LoVo (cell line): ENCODE data around the gene TNFRSF14.

ENCODE experiments used
- DNase-seq: peaks from one replicate; pipeline ENCODE4 v3.0.0-alpha.2; 2016; ENCODE audit warnings: low spot score

Gene TNFRSF14

DNA sequence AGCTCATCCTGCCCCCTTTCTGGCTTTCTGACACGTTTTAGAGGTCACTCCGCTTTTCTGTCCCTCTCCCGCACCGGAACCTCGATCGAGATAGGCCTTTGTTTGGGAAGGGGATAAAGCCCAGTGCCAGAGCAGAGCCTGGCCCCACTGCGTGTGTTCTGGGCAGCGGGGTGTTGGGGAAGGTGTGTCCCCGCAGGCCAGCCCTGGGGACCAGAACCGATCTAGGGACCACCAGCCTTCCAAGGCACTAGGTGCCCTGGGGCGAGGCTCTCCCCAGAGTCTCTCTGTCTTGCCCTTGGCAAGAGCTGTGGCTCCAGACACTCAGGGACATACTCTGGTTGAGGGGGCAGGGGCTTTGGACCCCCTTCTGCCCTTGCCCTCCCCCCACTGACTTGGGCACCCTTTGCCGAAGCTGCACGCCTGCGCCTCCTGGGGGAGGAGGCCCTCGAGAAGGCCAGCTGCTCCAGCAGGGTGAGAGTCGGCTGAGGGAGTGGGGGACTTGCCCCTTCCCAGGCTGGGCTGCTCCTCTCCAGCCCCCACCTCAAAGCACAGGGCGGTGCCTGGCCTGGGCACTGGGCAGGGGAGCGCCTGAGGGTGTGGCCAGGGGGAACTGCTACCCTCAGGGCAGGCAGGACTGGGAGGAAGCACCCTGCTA is 46.8 kb downstream of the TNFRSF14 start:
- no peak for DNase-seq

DNA sequence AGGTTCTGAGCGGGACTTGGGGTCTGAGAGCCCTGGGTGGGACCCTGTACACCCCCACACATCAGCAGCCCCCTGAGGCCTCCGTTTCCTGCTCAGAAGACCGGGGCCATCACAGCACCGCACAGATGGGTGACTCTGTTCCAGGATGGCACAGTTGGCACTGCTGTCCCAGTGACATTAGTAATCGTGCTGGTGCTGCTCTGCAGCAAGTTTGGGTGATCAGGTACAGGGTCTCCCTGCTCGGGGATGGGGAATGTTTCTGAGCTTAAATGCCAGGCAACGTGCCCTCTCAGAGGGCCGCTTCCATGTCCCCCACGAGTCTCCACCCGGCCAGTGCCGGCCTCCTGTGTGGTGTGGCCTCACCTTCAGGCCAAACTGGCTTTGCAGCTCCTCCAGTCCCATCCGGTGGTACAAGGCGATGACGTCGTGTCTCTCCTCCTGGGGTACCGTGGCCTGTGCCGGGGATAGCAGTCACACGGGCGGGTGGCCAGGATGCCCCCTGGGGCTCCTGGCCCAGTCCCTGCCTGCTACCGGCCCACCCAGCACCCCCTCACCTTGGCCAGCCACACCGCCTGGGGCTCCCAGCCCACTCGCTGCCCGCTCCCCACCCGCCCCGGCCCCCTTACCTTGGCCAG is 47.5 kb downstream of the TNFRSF14 start:
- no peak for DNase-seq

GRCh38 chr1:2604156-2604843 is 48.1 kb downstream of the TNFRSF14 start:
- no peak for DNase-seq

DNA sequence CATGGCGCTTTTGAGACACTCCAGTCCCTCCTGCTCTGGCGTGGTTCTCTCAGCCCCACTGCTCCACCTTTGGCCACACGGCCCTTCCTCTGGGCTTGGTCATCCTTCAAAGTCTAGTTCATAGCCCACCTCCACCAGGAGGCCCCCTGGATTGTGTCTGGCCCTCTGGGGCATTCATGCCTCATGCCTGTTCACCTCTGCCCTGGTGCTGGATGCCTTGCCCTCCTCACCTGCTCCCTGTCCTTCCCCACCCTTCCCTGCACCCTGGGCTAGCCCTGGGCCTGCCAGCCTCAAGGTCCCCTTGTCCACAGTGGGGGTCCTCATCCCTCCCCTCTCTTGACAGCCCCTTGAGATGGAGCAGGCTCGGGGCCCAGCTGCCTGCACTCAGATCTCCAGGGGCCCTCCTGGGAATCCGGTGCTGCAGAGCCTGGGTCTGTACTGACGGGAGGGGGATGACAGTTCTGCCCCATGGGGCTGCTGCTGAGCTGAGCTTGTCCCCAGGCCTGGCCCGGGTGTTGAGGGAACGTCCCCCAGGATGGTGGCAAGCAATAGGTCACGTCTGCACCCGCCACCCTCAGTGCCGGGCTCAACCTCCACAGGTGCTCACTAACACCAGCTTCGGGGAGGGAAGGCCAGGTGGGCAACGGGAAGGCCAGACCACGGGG is 48.8 kb downstream of the TNFRSF14 start:
- DNase-seq: no peak

GRCh38 chr1:2605509-2606395 is 49.6 kb downstream of the TNFRSF14 start:
- DNase-seq: no peak

DNA sequence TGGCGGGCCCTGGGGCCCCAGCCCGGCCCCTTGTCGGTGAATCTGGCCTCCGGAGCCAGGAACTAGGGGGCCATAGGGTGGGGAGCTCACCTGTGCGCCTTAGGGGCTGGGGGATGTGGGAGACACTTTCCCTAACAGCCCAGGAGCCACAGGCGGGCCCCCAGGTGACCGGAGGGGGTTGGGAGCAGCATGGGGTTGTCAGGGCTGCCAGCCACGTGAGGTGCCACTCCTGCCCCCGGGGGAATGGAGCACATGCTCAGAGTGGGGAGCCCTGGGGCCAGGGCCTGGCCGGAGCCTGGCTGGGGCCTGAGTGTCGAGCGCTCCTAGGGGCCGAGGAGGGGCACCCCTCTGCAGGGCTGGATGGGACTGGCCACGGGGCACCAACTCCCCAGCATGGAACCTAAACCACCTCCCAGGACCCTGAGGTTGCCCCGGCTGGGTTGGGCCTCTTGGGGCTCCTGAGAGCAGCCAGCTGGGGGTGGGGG is 50.3 kb downstream of the TNFRSF14 start:
- DNase-seq: no peak

GRCh38 chr1:2606881-2607621 is 50.9 kb downstream of the TNFRSF14 start:
- DNase-seq: no peak

- no peak for DNase-seq
These were observed 51.5 kb downstream of the TNFRSF14 start for GRCh38 chr1:2607641-2608091.

DNA sequence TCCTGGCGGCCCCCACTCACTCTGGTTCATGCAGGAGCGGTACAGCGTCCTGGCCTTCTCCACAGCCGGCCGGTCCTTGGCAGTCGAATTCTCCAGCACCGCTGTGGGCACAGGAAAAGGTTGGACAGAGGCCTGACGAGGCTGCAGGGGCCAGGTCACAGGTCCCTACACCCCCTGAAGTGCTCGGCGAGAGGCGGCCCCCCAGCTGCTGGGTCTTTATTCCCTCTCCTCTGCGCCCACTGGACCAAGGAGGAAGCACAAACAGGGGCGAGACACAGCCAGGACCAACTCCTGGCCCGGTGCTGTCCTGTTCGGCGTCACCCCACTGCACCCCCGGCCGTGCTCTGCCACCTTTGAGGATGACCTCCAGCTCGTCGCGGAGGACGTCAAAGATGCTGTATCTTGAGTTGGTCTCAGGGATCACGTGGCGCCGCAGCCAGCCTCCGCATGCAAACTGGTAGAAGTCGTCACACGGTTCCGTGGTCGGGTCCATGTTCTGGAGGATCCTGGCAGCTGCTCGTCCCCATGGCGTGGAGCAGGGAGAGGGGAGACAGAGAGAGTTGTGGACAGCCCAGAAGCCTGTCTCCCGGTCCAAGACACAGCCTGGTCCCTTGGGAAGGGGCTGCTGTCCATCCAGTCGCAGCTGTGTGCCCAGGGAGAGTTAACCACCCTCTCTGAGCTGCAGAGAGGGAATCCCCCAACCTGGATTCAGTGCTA is 53.3 kb downstream of the TNFRSF14 start:
- no peak for DNase-seq

DNA sequence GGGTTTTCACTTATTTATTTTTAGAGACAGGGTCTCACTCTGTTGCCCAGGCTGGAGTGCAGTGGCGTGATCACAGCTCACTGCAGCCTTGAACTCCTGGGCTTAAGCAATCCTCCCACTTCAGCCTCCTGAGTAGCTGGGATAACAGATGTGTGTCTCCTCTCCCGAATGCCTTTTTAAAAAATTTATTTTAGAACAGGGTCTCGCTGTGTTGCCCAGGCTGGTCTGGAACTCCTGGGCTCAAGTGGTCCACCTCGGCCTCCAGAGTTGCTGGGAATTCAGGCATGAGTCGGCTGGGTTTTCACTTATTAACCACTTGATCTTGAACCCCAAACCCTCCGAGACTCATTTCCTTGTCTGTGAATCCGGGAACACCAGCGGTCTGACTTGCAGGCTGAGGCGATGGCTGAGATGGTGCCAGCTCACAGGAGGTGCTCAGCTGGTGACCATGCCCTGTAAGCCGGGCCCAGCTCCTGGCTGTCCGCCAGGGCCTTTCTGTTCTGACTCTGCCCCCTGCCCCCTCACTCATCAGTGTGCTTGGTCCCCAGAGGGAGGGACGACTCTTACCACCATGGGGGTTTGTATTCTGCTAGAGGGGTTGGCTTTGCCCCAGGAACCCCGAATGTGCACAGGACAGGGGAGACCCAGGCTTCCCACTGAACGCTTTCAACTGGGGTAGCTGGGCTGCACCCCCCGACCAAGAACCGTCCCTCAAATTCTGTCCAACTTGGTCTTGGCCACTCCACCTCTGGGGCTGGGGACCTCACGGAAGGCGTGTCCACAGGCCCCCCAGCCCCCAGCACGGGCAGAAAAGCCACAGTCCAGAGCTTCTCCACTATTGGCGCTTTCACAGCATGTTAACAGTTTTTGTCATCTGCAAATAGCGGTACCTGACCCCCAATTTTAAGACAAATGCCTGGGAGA is 54.1 kb downstream of the TNFRSF14 start:
- no peak for DNase-seq

- peak; percentile 22 for DNase-seq
These were observed 54.9 kb downstream of the TNFRSF14 start for GRCh38 chr1:2611031-2611501.

GRCh38 chr1:2611621-2612437 is 55.7 kb downstream of the TNFRSF14 start:
- no peak for DNase-seq

GRCh38 chr1:2612591-2613365 is 56.6 kb downstream of the TNFRSF14 start:
- no peak for DNase-seq
